OCI-M2 (cell line): Measurements from ENCODE around the gene SEPTIN11.

Experiments used
- DNase-seq: peaks from one replicate; lab custom pipeline; 2025; ENCODE audit not compliant: unreplicated experiment; lab: John Stamatoyannopoulos, UW

SEPTIN11 gene

DNA sequence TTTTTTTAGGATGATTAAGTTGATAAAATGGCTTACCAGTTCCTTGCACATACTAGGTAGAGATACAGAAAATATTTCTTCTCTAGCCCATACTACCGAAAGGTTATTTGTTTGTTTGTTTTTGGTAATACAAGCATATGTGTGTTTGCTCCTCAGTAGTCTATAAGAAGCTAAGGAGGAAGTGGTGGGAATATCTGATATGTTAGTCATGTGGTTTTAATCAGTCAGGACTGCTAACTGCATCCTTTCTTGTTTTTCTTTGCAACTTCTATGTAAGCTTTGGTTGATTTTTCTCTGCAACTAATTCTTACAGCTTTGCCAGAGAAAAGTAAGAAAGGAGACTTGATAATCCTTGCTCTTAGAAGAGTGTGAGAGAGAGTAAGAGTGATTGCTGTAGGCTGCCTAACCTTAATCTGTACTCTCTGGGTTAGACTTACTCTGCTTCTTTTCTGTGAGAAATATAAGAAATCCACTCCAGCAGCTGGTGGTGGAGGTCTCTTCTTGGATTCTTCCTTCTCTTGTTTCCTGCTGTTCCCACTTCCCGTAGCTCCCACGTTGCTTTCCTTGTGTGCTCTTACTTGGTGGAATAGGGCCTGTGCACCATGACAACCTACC, 28.3 kb downstream of the SEPTIN11 start:
- no peak for DNase-seq

DNA sequence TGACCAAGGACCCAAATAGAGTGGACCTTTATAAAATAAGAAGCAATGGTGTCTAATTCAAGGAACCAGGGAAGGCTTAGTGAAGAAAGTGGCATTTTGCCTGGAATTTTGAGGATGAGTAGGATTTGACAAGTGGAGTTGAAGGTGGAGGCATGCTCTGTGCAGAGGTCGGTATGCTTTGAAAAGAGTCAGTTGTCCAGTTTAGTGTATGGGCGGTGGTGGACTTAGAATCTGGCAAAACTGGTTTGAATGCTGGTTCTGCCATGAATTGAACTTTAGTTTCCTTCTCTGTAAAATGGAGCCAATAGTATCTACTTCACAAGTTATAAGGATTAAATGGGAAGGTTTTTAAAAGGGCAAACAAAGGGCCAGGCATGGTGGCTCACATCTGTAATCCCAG, 29.7 kb downstream of the SEPTIN11 start:
- DNase-seq, result no peak

DNA sequence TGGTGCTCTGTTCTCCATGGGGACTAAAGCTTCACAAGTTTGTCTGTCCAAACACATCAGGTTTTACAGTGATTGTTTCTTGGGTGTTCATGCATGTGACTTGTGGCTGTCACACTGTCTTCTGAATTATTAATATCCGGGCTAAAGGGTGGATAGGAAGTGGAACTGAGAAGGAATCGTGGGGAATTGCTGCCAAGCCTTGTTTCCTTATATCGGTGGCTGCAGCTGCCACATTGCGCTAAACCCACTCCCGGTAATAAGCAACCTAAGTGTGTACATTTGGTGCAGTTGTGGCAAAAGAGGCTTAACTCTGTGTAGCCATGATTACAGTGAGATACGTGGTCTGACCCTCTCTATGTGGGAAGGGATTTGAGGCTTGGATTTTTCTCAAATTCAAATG, 30.7 kb downstream of the SEPTIN11 start:
- DNase-seq, result no peak

DNA sequence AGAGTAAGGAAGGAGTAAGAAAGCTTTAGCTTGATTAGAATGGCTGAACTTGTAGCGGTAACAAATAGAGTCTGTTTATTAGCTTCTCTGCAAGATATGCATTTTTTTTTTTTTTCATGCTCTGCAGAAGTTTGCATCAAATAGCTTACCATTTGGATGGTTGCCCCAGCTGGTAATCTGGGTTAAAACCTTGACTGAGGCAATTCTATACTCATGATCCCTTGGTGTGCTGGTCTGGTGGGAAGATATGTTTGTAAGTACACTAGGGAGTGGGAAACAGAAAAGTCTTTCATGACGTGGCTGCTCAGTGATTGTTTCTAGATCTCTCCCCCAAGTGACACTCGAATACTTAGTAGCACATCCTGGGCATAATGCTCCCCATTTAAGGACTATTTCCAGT, 32.1 kb downstream of the SEPTIN11 start:
- no peak for DNase-seq

DNA sequence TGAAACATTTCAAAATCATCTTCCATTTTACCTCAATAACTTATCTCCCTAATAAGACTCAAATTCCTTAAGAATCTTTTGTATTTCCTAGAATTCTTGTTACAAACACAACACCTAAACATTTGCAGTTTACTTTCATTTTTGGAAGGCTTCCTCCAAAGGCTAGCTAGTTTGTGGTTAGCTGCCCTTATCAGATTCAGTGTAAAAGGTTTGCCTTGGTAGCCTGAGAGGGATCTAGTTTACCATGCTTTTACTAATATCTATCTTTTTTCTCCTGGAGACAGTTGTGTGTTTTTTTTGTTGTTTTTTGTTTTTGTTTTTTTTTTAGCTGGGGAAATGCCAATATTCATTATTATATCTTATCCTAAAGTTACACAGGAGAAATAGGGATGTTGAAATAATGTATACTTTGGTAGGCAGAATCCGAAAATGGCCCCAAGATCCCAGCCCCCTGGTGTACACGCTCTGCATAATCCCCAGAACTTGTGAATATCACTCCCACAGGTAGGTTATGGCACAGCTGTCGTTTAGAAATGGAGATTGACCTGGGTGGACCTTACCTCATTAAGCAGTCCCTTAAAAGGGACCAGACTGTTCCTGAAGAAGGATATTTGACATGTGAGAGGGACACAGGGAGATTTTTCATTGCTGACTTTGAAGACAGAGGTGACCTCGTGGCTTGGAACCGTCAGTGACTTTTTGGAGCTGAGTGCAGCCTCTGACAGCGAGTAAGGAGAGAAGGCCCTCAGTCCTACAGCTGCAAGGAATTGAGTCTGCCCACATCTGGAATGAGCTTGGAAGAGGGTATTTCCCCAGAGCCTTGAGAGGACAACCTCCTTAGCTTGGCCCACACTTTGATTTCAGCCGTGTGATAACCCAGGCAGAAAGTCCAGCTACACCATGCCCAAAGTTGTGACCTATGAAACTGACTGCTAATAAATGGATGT, 33.4 kb downstream of the SEPTIN11 start:
- DNase-seq, result no peak

DNA sequence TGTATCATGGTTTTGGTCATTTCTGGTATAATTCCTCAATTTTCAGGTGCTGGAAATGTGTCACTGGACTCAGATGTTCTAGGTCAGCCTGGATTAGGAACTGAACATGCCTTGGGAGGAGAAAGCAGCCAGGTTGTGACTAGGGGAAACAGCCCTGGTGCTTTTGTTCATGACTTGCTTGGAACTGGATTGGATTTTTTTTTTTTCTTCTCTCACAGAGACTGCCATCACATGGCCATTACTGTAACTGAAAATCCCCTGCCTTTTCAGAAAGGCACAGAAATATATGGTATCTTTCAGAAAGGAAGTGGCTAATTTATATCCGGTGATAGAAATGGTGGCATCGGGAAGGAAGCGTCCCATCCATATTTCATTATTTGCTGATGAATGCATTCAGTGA, 34.6 kb downstream of the SEPTIN11 start:
- no peak for DNase-seq

DNA sequence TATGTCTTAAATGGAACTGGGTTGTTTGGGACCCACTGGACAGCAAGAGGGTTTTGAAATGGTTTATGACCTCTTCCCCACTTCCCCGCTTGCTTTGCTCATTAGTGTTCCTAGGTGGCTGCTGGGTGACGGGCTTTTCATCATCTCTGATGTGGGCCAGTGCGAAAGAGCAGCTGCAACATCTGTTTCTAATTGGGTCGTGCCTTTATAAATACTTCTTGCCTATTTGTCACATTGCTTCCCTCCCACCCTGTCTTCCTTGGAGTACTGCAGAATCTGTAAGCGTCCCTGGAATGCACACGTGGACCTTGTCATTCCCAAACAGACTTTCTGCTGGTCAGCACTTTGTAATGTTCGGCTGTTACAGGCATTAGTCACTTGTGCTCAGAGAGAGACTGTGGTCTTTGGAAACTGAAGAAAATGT, 35.2 kb downstream of the SEPTIN11 start:
- no peak for DNase-seq

DNA sequence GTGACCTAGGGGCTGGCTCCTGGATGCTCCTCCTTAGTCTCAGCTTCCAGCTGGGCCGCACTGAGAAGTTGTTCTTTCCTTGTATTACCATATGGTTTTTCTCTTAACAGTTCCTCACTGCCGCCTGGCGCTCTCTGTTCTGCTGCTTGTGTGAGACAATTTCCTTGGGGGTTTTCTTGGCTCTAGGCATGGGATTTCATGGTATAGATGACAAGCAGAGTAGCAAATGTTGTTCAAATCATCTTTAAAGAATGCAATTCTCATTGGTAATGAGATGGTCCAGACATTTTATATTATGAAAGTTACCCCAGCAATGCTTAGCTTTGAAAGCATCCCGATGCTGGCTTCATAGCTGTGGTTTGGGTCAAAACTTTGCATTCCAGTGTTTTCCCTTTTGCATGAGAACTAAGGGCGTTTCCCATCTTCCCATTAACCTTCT, 37.6 kb downstream of the SEPTIN11 start:
- DNase-seq, result no peak

DNA sequence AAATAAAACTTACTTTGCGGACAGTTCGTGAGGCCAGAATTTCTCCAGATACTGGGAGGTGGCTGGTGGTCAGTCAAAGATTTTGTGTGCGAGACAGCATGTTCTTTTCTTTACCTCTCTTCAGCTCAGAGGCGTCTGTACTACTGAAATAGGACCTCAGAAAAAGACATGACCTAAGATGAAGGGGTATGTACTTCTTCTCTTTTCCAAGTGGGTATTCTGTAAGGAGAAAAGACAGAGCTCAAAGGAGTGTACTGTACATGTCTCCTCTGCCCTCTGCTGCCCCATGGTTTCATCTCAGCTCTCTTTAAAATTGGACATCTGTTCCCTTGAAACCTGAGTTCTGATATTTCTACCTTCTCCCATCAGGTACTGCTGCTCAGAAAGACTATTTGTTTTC, 38.1 kb downstream of the SEPTIN11 start:
- no peak for DNase-seq

DNA sequence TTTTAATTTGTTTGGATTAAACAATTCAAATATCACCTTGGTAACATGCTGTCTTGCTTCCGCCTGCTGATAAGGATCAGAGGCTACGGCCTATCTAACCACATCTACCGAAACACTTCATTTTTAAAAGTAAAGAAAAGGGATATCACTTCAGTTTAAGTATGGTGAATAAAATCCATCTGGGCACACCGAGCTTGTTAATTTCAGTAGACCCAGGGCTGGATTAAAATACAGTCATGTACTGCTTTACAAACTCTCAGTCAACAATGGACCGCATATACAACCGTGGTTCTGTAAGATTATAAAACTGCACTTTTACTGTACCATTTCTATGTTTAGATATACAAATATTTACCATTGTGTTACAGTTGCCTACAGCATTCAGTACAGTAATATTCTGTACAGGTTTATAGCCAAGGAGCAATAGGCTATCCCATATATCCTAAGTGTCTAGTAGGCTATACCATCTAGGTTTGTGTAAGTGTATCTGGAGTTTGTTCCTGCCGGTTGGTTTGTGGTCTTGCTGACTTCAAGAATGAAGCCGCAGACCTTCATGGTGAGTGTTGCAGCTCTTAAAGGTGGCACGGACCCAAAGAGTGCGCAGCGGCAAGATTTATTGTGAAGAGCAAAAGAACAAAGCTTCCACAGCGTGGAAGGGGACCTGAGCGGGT, 40.0 kb downstream of the SEPTIN11 start:
- DNase-seq, result no peak

DNA sequence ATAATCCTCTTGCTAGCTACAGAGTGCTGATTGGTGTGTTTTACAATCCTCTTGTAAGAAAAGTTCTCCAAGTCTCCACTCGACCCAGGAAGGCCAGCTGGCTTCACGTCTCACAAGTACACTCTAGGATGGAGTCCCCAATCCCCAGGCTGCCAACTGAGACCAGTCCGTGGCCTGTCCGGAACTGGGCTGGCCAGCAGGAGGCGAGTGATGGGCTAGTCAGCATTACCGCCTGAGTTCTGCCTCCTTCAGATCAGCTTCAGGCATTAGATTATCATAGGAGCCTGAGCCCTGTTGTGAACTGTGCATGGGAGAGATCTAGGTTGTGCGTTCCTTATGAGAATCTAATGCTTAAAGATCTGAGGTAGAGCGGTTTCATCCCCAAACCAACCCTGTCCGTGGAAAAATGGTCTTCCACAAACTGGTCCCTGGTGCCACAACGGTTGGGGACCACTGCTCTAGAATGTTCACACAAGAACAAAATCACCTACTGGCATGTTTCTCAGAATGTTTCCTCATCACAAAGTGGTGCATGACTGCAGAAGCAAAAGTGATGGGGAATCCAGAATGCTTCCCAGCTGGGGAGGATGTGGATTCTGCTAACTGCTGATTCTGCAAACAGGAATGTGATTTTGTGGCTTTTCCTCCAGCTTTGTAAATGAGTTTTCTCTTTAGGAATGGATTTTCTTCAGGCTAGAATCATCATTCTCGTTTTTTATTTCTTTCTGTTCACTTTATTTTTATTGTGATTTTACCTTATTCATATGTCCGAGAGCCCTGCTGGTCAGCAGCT, 40.9 kb downstream of the SEPTIN11 start:
- DNase-seq, result no peak

DNA sequence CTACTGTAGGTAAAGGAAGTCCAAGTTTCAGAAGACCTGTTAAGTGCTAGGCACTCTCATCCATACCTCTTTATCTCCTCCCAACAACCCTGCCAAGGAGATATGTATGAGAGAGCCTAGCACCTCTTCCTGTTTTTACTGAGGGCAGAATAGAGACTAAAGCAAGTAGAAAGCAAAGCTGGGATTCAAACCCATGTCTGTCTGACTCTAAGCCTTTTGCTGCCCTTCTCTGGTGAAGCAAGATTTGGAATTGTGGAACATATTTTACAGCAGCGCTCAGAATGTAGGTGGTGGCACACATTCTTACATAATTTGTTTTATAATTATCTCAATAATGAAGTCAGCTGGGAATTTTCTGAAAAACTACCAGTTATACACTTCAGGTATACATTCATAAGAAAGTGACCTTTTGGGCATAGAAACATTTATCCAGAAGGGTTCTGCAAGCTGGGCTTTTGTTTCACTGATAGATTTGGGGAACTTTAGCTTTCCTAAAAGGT, 41.7 kb downstream of the SEPTIN11 start:
- DNase-seq, result no peak

DNA sequence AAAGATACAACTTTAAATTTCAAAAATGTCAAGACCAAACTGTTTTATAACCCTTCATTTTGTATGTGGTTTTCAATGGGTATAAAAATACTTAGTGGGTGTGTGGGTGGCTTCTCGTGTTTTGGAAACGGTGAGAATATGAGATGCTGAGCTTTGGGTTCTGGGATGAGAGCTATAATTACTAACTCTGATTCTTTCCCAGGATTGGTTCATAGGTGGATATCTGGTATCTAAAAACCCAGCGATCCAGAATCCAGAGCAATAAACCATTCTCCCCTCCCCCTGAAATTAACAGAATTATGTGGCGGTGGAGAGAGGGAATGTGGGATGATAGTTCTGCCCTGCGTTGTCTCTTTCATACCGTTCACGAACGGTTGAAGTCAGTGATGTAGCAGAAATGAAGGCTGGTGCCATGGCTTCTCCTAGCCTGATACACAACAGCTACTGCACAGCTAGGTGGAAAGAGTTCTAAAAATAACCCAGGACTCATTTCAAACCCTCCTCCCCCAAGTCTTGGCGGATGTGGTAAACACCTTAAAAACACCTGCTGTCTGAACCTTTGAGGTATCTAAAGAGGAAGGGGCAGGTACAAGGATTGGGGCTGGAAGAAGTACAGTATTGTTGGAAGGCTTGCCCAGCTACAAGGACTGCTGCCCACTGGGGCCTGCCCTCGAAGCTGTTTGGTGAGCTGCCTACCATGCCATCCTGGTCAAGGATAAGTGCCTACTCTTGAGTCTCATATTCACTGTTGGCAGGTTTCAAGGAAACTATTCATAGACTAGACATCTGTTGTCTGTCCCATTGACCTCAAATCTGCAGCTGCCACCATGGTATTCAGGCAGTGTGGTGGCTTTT, 44.5 kb downstream of the SEPTIN11 start:
- no peak for DNase-seq

DNA sequence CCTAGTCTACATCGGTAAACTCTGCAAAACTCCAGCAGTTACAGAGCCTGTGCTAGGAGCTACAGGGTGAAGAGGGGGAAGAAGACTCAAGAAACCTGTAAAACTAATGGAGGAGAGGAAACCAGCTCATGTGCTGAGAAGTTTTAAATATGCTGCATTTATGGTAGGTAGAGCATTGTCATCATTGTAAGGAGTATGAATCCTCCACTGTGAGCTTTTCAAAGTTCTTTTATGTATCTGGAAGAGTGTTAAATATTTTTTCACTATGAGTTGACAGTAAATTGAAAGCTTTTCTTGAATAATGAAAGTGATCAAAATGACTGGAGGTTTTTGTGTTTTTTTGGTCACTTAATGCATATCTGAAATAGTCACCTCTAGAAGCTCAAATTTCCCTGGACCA, 46.2 kb downstream of the SEPTIN11 start:
- no peak for DNase-seq

DNA sequence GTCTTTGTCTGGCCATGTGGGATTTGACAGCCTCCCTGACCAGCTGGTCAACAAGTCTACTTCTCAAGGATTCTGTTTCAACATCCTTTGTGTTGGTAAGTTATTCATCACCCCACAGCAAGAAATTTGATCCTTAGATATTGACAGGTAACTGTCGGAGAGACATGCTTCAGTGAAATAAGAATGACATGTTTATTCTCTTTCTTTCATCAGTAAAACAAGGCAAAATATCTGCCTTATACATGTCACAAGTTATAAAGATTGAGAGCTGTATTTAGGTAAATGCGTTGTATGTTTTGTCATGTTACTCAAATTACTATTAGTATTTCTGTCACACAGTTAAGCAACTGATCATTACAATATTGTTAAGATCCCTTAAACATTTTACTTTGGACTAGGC, 46.9 kb downstream of the SEPTIN11 start:
- DNase-seq, result no peak

DNA sequence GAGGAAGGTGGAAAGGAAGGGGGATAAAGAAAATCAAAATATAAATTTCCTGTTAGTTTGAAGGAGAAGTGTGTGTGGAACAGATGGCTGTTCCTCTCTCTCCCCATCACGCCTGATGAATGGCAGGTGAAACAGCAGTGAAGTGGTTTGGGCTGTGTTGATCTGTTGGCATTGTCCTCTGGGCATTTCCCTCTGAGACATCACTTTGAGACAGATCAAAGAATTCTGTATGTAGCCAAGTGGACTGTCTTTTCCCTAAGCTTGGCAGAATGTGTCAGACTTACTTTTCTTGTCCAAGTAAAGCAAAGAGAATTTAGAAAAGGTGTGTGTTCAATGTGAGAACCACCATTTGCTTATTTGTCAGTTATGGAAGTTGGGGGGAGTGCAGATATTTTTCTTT, 47.5 kb downstream of the SEPTIN11 start:
- DNase-seq, result no peak

DNA sequence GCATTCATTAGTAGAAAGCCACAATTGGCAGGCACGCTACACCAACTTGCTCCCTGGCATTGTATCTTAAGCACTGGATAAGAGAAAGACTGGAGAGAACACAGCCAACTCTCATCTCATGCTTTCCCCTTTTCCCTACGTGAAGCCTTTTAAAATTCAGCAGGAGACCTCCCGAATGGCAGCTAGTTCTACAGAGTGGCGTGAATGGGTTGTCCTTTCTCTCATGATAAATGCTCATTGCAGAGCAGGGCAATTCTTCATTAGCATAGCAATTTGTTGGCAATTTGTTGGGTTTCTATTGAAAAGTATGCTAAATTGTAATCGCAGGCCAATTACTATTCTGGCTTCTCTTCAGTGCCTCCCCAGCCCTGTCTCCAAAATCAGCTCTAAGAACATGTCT, 48.0 kb downstream of the SEPTIN11 start:
- no peak for DNase-seq

DNA sequence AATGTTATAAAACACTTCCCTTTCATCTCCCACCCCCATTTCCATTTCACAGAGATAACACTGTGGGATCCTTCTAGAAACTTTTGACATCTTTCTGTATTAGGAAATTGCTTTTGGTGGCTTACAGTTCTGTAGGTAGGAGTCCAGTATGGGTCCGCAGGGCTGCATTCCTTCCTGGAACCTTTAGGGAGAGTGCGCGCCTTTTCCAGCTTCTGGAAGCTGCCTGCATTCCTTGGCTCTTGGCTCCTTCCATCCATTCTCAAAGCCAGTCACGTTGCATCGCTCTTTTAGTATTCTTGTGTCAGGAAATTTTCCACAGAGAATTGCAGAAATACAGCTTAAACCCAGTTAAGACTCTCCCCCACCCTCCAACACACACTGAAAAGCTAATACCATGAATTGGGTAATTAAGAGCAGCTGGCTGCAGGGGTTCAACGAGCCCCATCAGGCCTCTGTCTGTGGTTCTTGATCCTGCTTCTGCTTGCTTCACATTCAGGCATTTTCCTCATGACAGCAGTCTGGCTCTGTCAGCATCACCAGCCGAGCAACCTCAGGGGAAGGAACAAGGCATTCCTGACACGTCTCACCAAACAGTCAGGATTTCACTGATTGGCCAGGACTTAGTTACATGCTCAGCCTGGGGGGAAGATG, 48.8 kb downstream of the SEPTIN11 start:
- no peak for DNase-seq
